Activated CD4-positive, alpha-beta T cell treated with anti-CD3 and anti-CD28 coated beads, Interleukin-2, amount 10 ng/mL, durations not matched to agents 7 days and 5 days (primary cell): ENCODE measurements around the gene PPIA. TPM values are rescaled to one million over a fixed set of nuclear protein-coding genes. Genes with fewer than 3 reads are reported as not detected.

Experiments used
- CTCF ChIA-PET: fragments of 350-600 bp; sonication (Branson Sonifier 250); formaldehyde crosslinking; loops from one replicate; lab custom pipeline; 2021; ENCODE audit warnings: antibody characterized with exemption; lab: Charles Lee
- POLR2A ChIA-PET: fragments of 350-600 bp; sonication (Branson Sonifier 250); formaldehyde crosslinking; loops from one replicate; lab custom pipeline; 2021; ENCODE audit warnings: antibody characterized with exemption; lab: Charles Lee
- DNase-seq: peaks from one replicate; pipeline ENCODE4 v3.0.0-alpha.2; 2020
- H3K27ac Mint-ChIP-seq: one replicate; pipeline ENCODE4 v1.8.0; 2021; ENCODE audit warnings: mild to moderate bottlenecking, moderate library complexity, mixed read lengths
- H3K27me3 Mint-ChIP-seq: one replicate; pipeline ENCODE4 v1.8.0; 2021; ENCODE audit warnings: mixed read lengths
- H3K36me3 Mint-ChIP-seq: one replicate; pipeline ENCODE4 v1.8.0; 2021; ENCODE audit warnings: low read depth, mixed read lengths
- H3K4me1 Mint-ChIP-seq: one replicate; pipeline ENCODE4 v1.8.0; 2021; ENCODE audit warnings: mixed read lengths
- H3K4me3 Mint-ChIP-seq: one replicate; pipeline ENCODE4 v1.8.0; 2021; ENCODE audit warnings: mild to moderate bottlenecking, moderate library complexity, mixed read lengths
- H3K9me3 Mint-ChIP-seq: one replicate; pipeline ENCODE4 v1.8.0; 2021; ENCODE audit warnings: mixed read lengths
- total RNA-seq, 2 experiments: library from RNA; stranded (reverse); gene quantifications; one replicate each; pipeline ENCODE4 v1.2.3, GENCODE V29; 2021

PPIA gene
- total RNA-seq, 2 experiments from 2014 or later = 1,993 to 2,183 TPM

DNA sequence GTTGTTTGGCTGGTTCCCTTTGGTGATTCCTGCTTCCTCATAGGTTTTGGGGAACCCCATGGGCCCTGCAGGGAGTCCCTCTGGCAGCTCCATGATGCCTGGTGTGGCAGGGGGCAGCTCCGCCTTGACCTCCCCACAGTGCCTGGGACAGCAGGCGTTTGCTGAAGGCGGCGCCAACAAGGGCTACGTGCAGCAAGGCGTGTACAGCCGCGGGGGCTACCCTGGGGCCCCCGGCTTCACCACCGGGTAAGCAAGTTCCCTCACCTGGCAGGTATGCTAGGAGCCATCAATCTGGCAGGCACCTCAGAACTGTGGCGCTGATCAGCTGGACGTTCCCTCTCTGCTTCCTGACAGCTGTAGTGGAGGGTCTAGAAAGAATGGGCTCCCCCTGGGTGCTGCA lies 39.6 kb upstream of the PPIA start:
- ChIA-PET POLR2A (no interaction called here), CTCF (no interaction called here)
- peaks cover 20% of the 10 kb centered on the region for H3K4me1 Mint-ChIP-seq
- H3K36me3 Mint-ChIP-seq = peaks cover 16% of the 10 kb centered on the region
- no peak overlapping the region for H3K4me3 Mint-ChIP-seq
- H3K27me3 Mint-ChIP-seq = no peaks in the 10 kb centered on the region
- no peaks in the 10 kb centered on the region for H3K9me3 Mint-ChIP-seq
- DNase-seq = no peak
- H3K27ac Mint-ChIP-seq = no peak overlapping the region

GRCh38 chr7:44757311-44757710 lies 39.2 kb upstream of the PPIA start:
- DNase-seq = no peak
- no peak overlapping the region for H3K4me3 Mint-ChIP-seq
- POLR2A ChIA-PET = no interaction called here
- H3K27me3 Mint-ChIP-seq = no peaks in the 10 kb centered on the region
- no peaks in the 10 kb centered on the region for H3K9me3 Mint-ChIP-seq
- no peak overlapping the region for H3K27ac Mint-ChIP-seq
- CTCF ChIA-PET = no interaction called here
- H3K4me1 Mint-ChIP-seq = peaks cover 19% of the 10 kb centered on the region
- peaks cover 17% of the 10 kb centered on the region for H3K36me3 Mint-ChIP-seq

DNA sequence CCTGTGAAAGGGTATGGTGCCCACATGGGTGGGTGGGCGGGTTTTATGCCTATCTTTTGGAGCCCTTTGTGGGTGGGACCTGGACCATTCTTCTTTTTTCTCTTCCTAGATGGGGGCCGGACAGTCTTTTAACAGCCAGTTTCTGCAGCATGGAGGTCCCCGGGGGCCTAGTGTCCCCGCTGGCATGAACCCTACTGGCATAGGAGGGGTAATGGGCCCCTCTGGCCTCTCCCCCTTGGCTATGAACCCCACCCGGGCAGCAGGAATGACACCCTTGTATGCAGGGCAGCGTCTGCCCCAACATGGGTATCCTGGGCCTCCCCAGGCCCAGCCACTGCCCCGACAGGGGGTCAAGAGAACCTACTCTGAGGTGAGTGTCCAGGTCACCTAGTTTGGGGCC lies 38.7 kb upstream of the PPIA start:
- CTCF ChIA-PET = interaction anchor here (0.7 kb wide), 1 partner anchor 168 kb away, joined by 4 read pairs; no protein-coding TSS in a partner anchor

GRCh38 chr7:44759246-44759645 lies 37.2 kb upstream of the PPIA start:
- Mint-ChIP-seq H3K36me3 (peaks cover 27% of the 10 kb centered on the region), H3K27me3 (no peaks in the 10 kb centered on the region), H3K4me1 (peaks cover 8% of the 10 kb centered on the region), H3K9me3 (no peaks in the 10 kb centered on the region), H3K4me3 (no peak overlapping the region), H3K27ac (no peak overlapping the region)
- no peak for DNase-seq
- POLR2A ChIA-PET = no interaction called here
- CTCF ChIA-PET = interaction anchor here (0.7 to 1.4 kb wide), 3 partner anchors 11 to 185 kb away, joined by 3 read pairs; no protein-coding TSS in a partner anchor

More for the DNA sequence above, 38.7 kb upstream of the PPIA start:
- DNase-seq = no peak
- H3K9me3 Mint-ChIP-seq = no peaks in the 10 kb centered on the region
- no peak overlapping the region for H3K27ac Mint-ChIP-seq
- POLR2A ChIA-PET = no interaction called here
- H3K36me3 Mint-ChIP-seq = peaks cover 18% of the 10 kb centered on the region
- peaks cover 15% of the 10 kb centered on the region for H3K4me1 Mint-ChIP-seq
- H3K27me3 Mint-ChIP-seq = no peaks in the 10 kb centered on the region
- no peak overlapping the region for H3K4me3 Mint-ChIP-seq

- POLR2A ChIA-PET = no interaction called here
- no peak overlapping the region for H3K27ac Mint-ChIP-seq
- H3K4me1 Mint-ChIP-seq = no peaks in the 10 kb centered on the region
- H3K36me3 Mint-ChIP-seq = peaks cover 30% of the 10 kb centered on the region
- CTCF ChIA-PET = interaction anchor here (0.8 to 1.4 kb wide), 2 partner anchors 10 to 186 kb away, joined by 3 read pairs; no protein-coding TSS in a partner anchor
- DNase-seq = no peak
- H3K27me3 Mint-ChIP-seq = no peaks in the 10 kb centered on the region
- no peak overlapping the region for H3K4me3 Mint-ChIP-seq
- no peaks in the 10 kb centered on the region for H3K9me3 Mint-ChIP-seq
Measured at GRCh38 chr7:44760034-44760580, 36.4 kb upstream of the PPIA start.

GRCh38 chr7:44761207-44762161 lies 35.0 kb upstream of the PPIA start:
- Mint-ChIP-seq H3K27me3 (no peaks in the 10 kb centered on the region), H3K4me3 (no peak overlapping the region), H3K27ac (no peak overlapping the region), H3K9me3 (no peaks in the 10 kb centered on the region), H3K36me3 (peaks cover 28% of the 10 kb centered on the region), H3K4me1 (no peaks in the 10 kb centered on the region)
- no peak for DNase-seq
- POLR2A ChIA-PET = no interaction called here
- CTCF ChIA-PET = no interaction called here

DNA sequence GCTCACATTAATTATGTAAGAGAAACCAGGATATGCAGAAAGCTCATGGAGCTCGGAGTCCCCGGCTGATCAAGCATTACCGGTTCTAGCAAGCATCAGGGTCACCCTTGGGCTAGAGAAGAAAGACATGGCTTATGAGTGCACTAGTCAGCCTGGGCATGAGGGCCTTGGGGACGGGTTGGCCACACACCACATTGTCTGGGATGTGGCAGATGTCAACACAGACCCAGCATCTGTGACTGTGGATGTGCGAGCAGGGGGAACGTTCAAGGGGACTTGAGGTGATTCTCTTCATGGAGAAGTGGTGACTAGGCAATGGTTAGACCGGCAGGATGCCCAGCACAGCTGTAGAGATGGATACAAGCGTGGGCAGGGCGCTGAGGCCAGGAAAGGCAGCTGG lies 34.2 kb upstream of the PPIA start:
- Mint-ChIP-seq H3K36me3 (peaks cover 28% of the 10 kb centered on the region), H3K9me3 (no peaks in the 10 kb centered on the region), H3K4me3 (no peak overlapping the region), H3K27me3 (no peaks in the 10 kb centered on the region), H3K27ac (no peak overlapping the region), H3K4me1 (peaks cover 4% of the 10 kb centered on the region)
- no peak for DNase-seq
- ChIA-PET POLR2A (no interaction called here), CTCF (no interaction called here)

DNA sequence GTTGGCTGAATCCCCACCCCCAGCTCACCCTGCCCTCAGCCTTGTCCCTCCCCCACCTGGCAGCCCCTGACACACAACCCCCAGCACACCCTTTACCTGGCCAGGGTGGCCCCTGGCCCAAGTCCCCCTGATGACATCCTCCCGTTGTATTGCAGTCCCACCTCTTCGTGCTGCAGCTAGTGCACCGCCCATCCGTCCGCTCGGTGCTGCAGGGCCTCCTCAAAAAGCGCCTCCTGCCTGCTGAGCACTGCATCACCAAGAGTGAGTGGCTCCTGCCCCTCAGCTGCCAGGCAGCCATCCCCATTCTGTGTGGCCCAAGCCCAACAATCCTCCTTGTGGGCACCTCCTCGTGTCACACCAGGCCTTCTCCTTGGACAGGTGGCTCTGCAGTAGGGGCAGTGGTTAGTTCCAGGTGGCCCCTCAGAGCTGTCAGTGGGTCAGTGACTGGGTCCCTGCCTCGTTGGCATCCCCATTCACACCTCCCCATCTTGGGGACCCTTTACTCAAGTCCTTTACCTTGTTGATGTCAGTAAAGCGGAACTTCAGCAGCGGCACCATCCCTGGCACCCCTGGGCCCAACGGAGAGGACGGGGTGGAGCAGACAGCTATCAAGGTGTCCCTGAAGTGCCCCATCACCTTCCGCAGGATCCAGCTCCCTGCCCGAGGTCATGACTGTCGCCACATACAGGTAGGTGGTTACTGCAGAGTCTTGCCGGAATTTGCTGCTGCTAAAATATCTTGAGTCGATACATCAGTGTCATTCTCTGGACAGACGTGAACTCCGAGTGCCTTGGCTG lies 33.6 kb upstream of the PPIA start:
- no peak overlapping the region for H3K4me3 Mint-ChIP-seq
- H3K27ac Mint-ChIP-seq = no peak overlapping the region
- no peaks in the 10 kb centered on the region for H3K9me3 Mint-ChIP-seq
- ChIA-PET POLR2A (no interaction called here), CTCF (interaction anchor here (2.7 kb wide), 1 partner anchor 10 kb away, joined by 8 read pairs; no protein-coding TSS in a partner anchor)
- peaks cover 34% of the 10 kb centered on the region for H3K36me3 Mint-ChIP-seq
- H3K27me3 Mint-ChIP-seq = no peaks in the 10 kb centered on the region
- no peak for DNase-seq
- peaks cover 10% of the 10 kb centered on the region for H3K4me1 Mint-ChIP-seq

- Mint-ChIP-seq H3K4me3 (no peak overlapping the region), H3K36me3 (peaks cover 39% of the 10 kb centered on the region), H3K27ac (peak overlapping the region; percentile 68), H3K4me1 (peaks cover 21% of the 10 kb centered on the region), H3K9me3 (no peaks in the 10 kb centered on the region), H3K27me3 (no peaks in the 10 kb centered on the region)
- POLR2A ChIA-PET = no interaction called here
- CTCF ChIA-PET = interaction anchor here (1.3 to 2.7 kb wide), 2 partner anchors 9 to 28 kb away, joined by 3 to 8 read pairs; no protein-coding TSS in a partner anchor
- no peak for DNase-seq
Measured at GRCh38 chr7:44764081-44764480, 32.4 kb upstream of the PPIA start.

GRCh38 chr7:44764665-44765578 lies 31.6 kb upstream of the PPIA start:
- Mint-ChIP-seq H3K27me3 (no peaks in the 10 kb centered on the region), H3K4me1 (peaks cover 30% of the 10 kb centered on the region), H3K9me3 (no peaks in the 10 kb centered on the region), H3K4me3 (no peak overlapping the region), H3K27ac (no peak overlapping the region), H3K36me3 (peaks cover 38% of the 10 kb centered on the region)
- CTCF ChIA-PET = interaction anchor here (1.3 to 2.7 kb wide), 2 partner anchors 8 to 27 kb away, joined by 3 to 8 read pairs; no protein-coding TSS in a partner anchor
- DNase-seq = no peak
- POLR2A ChIA-PET = no interaction called here

- ChIA-PET CTCF (interaction anchor here (2.7 kb wide), 1 partner anchor 7 kb away, joined by 8 read pairs; no protein-coding TSS in a partner anchor), POLR2A (no interaction called here)
- DNase-seq = no peak
- H3K9me3 Mint-ChIP-seq = no peaks in the 10 kb centered on the region
- H3K27ac Mint-ChIP-seq = peak overlapping the region; percentile 31
- peaks cover 38% of the 10 kb centered on the region for H3K4me1 Mint-ChIP-seq
- no peaks in the 10 kb centered on the region for H3K27me3 Mint-ChIP-seq
- H3K4me3 Mint-ChIP-seq = no peak overlapping the region
- peaks cover 38% of the 10 kb centered on the region for H3K36me3 Mint-ChIP-seq
Measured at GRCh38 chr7:44765579-44766415, 30.7 kb upstream of the PPIA start.
